H9 (cell line): ENCODE results near the gene NALCN. TPM values are rescaled to one million over a fixed set of nuclear protein-coding genes. Genes with fewer than 3 reads are reported as not detected.

Source experiments
- DNase-seq: peaks from one replicate; pipeline ENCODE4 v3.0.0-alpha.2; 2017
- H2AFZ ChIP-seq: one replicate; pipeline ENCODE4 v1.6.1; 2013; ENCODE audit warnings: mild to moderate bottlenecking, low read length, control low read depth, moderate library complexity
- H2AK5ac ChIP-seq: 2 replicates; pipeline ENCODE4 v1.6.1; 2013; ENCODE audit warnings: low read length, control low read depth, mixed read lengths; ENCODE audit not compliant: insufficient read length
- H2BK120ac ChIP-seq: one replicate; pipeline ENCODE4 v1.6.1; 2013; ENCODE audit warnings: low read depth, mild to moderate bottlenecking, low read length, control low read depth, inconsistent platforms; ENCODE audit not compliant: poor library complexity, severe bottlenecking
- H2BK12ac ChIP-seq: 2 replicates; pipeline ENCODE4 v1.6.1; 2013; ENCODE audit warnings: low read length, control low read depth, mixed read lengths, low read depth; ENCODE audit not compliant: insufficient read length
- H2BK15ac ChIP-seq: 2 replicates; pipeline ENCODE4 v1.6.1; 2013; ENCODE audit warnings: low read depth, low read length, control low read depth
- H2BK20ac ChIP-seq: one replicate; pipeline ENCODE4 v1.6.1; 2013; ENCODE audit warnings: low read depth, mild to moderate bottlenecking, low read length, control low read depth, inconsistent platforms; ENCODE audit not compliant: poor library complexity, severe bottlenecking
- H2BK5ac ChIP-seq: 2 replicates; pipeline ENCODE4 v1.6.1; 2013; ENCODE audit warnings: low read length, control low read depth, mixed read lengths; ENCODE audit not compliant: insufficient read length
- H3K14ac ChIP-seq: 2 replicates; pipeline ENCODE4 v1.6.1; 2013; ENCODE audit warnings: low read length, control low read depth; ENCODE audit not compliant: insufficient read depth
- H3K18ac ChIP-seq: 2 replicates; pipeline ENCODE4 v1.6.1; 2013; ENCODE audit warnings: low read depth, mild to moderate bottlenecking, mixed read lengths, low read length, control low read depth; ENCODE audit not compliant: insufficient read length
- H3K23ac ChIP-seq: 2 replicates; pipeline ENCODE4 v1.6.1; 2013; ENCODE audit warnings: low read length, control low read depth, mixed read lengths, low read depth; ENCODE audit not compliant: insufficient read length
- H3K23me2 ChIP-seq: 2 replicates; pipeline ENCODE4 v1.6.1; 2013; ENCODE audit warnings: low read depth, mild to moderate bottlenecking, mixed read lengths, low read length, control low read depth; ENCODE audit not compliant: insufficient read length, poor library complexity, severe bottlenecking
- H3K27ac ChIP-seq: 2 replicates; pipeline ENCODE4 v1.5.1; 2013; ENCODE audit warnings: low read length, control low read depth, mixed read lengths, low read depth; ENCODE audit not compliant: insufficient read length
- H3K27me3 ChIP-seq: 2 replicates; pipeline ENCODE4 v1.6.1; 2013; ENCODE audit warnings: low read length, control low read depth, inconsistent platforms; ENCODE audit not compliant: insufficient read depth
- H3K4ac ChIP-seq: 2 replicates; pipeline ENCODE4 v1.6.1; 2013; ENCODE audit warnings: low read depth, mild to moderate bottlenecking, control low read depth, inconsistent platforms, low read length, moderate library complexity
- H3K4me1 ChIP-seq: 2 replicates; pipeline ENCODE4 v1.6.1; 2013; ENCODE audit warnings: low read length, control low read depth, inconsistent platforms; ENCODE audit not compliant: insufficient read depth
- H3K4me2 ChIP-seq: 2 replicates; pipeline ENCODE4 v1.6.1; 2013; ENCODE audit warnings: low read length, control low read depth, mixed read lengths; ENCODE audit not compliant: insufficient read length, insufficient read depth
- H3K56ac ChIP-seq: 2 replicates; pipeline ENCODE4 v1.6.1; 2013; ENCODE audit warnings: low read depth, mild to moderate bottlenecking, mixed read lengths, low read length, control low read depth; ENCODE audit not compliant: insufficient read length
- H3K79me1 ChIP-seq: 2 replicates; pipeline ENCODE4 v1.6.1; 2013; ENCODE audit warnings: low read depth, mild to moderate bottlenecking, moderate library complexity, low read length, control low read depth, inconsistent platforms; ENCODE audit not compliant: insufficient read depth, poor library complexity, severe bottlenecking
- H3K79me2 ChIP-seq: 2 replicates; pipeline ENCODE4 v1.6.1; 2013; ENCODE audit warnings: low read length, control low read depth, inconsistent platforms; ENCODE audit not compliant: insufficient read depth
- H3K9ac ChIP-seq: 2 replicates; pipeline ENCODE4 v1.6.1; 2013; ENCODE audit warnings: low read length, control low read depth, mixed read lengths; ENCODE audit not compliant: insufficient read length; ENCODE audit errors: extremely low read depth
- H3K9me3 ChIP-seq: one replicate; pipeline ENCODE4 v1.6.1; 2013; ENCODE audit warnings: low read depth, low read length, inconsistent platforms; ENCODE audit not compliant: control insufficient read depth
- H3T11ph ChIP-seq: one replicate; pipeline ENCODE4 v1.6.1; 2013; ENCODE audit warnings: mild to moderate bottlenecking, low read length, control low read depth, inconsistent platforms
- H4K20me1 ChIP-seq: one replicate; pipeline ENCODE4 v1.6.1; 2013; ENCODE audit not compliant: control insufficient read depth, insufficient read length, insufficient read depth
- H4K5ac ChIP-seq: 2 replicates; pipeline ENCODE4 v1.6.1; 2013; ENCODE audit warnings: low read depth, mild to moderate bottlenecking, mixed read lengths, low read length, control low read depth; ENCODE audit not compliant: insufficient read length
- H4K8ac ChIP-seq: replicated peaks from 2 replicates; pipeline ENCODE4 v1.6.1; 2013; ENCODE audit warnings: low read length, control low read depth, mixed read lengths, low read depth; ENCODE audit not compliant: insufficient read length
- H4K91ac ChIP-seq: 2 replicates; pipeline ENCODE4 v1.6.1; 2013; ENCODE audit warnings: low read depth, mild to moderate bottlenecking, moderate library complexity, mixed read lengths, low read length, control low read depth; ENCODE audit not compliant: insufficient read length
- H3K27ac Mint-ChIP-seq, 3 experiments: 2 replicates in 2 of 3; 3 replicates in 1 of 3; pipeline ENCODE4 v1.8.0; 2020 to 2021; ENCODE audit warnings: mixed read lengths in 3 of 3, mild to moderate bottlenecking in 1 of 3, moderate library complexity in 1 of 3
- H3K27me3 Mint-ChIP-seq: 2 replicates; pipeline ENCODE4 v1.8.0; 2021; ENCODE audit warnings: low read depth, mild to moderate bottlenecking, moderate library complexity, mixed read lengths
- H3K36me3 Mint-ChIP-seq, 3 experiments: 2 replicates in 2 of 3; 3 replicates in 1 of 3; pipeline ENCODE4 v1.8.0; 2020 to 2021; ENCODE audit warnings: low read depth in 3 of 3, mixed read lengths in 3 of 3; ENCODE audit not compliant: insufficient read depth in 1 of 3
- H3K4me1 Mint-ChIP-seq, 2 experiments: 2 replicates each; pipeline ENCODE4 v1.8.0; 2020; ENCODE audit warnings: mixed read lengths in 2 of 2
- H3K4me3 Mint-ChIP-seq, 2 experiments: 2 replicates in 1 of 2; 3 replicates in 1 of 2; pipeline ENCODE4 v1.8.0; 2020 to 2021; ENCODE audit warnings: mild to moderate bottlenecking in 2 of 2, mixed read lengths in 2 of 2, moderate library complexity in 1 of 2
- H3K9me3 Mint-ChIP-seq, 2 experiments: 2 replicates in 1 of 2; 3 replicates in 1 of 2; pipeline ENCODE4 v1.8.0; 2020; ENCODE audit warnings: mild to moderate bottlenecking in 2 of 2, mixed read lengths in 2 of 2, moderate library complexity in 1 of 2
- CTCF ChIP-seq: fragments of 200-600 bp; sonication (generic); conservative IDR thresholded peaks from 3 replicates; pipeline ENCODE4 v1.8.0; 2021; ENCODE audit warnings: antibody characterized with exemption, mild to moderate bottlenecking
- WGBS: extraction: QIAGEN DNeasy Blood & Tissue Kit; methylation state at CpG from one replicate; pipeline ENCODE4 v1.1.7; 2013; ENCODE audit warnings: missing lambda C conversion rate, low lambda C conversion rate, mixed read lengths; ENCODE audit not compliant: insufficient read length; ENCODE audit errors: extremely low coverage; 5-methylcytosine and 5-hydroxymethylcytosine counted together
- total RNA-seq: library from RNA; stranded (reverse); gene quantifications from 2 replicates; pipeline ENCODE4 v1.2.1, GENCODE V29; 2021

Gene NALCN
- total RNA-seq, 1 experiment from 2014 or later = 0.09 TPM

GRCh38 chr13:101179021-101179420 is 237.3 kb downstream of the NALCN start:
- H3K27me3 ChIP-seq = no peaks in the 10 kb centered on the region
- no CpG with 5 or more reads among the region's 4 CpGs for WGBS
- no peak overlapping the region for H2BK15ac ChIP-seq
- no peak overlapping the region for H3K4me2 ChIP-seq
- H3K4ac ChIP-seq = no peak overlapping the region
- H3K4me1 ChIP-seq = no peaks in the 10 kb centered on the region
- no peaks in the 10 kb centered on the region for H3K23me2 ChIP-seq
- no peak overlapping the region for H3T11ph ChIP-seq
- no peak overlapping the region for H4K8ac ChIP-seq
- no peak overlapping the region for H2BK12ac ChIP-seq
- Mint-ChIP-seq H3K9me3 (no peaks in the 10 kb centered on the region), H3K27ac (no peak overlapping the region), H3K4me1 (no peaks in the 10 kb centered on the region), H3K27me3 (no peaks in the 10 kb centered on the region), H3K4me3 (no peak overlapping the region), H3K36me3 (no peaks in the 10 kb centered on the region)
- no peak overlapping the region for H2BK20ac ChIP-seq
- H3K9ac ChIP-seq = no peak overlapping the region
- no peak overlapping the region for H2BK120ac ChIP-seq
- no peak overlapping the region for H4K91ac ChIP-seq
- H2AFZ ChIP-seq = no peak overlapping the region
- no peaks in the 10 kb centered on the region for H4K20me1 ChIP-seq
- no peak overlapping the region for H3K14ac ChIP-seq
- H3K79me1 ChIP-seq = no peaks in the 10 kb centered on the region
- H2BK5ac ChIP-seq = no peak overlapping the region
- no peak overlapping the region for H3K56ac ChIP-seq
- H3K27ac ChIP-seq = no peak overlapping the region
- no peaks in the 10 kb centered on the region for H3K79me2 ChIP-seq
- no peak overlapping the region for H2AK5ac ChIP-seq
- no peak for TF ChIP-seq CTCF
- H3K18ac ChIP-seq = no peak overlapping the region
- H3K23ac ChIP-seq = no peak overlapping the region
- H4K5ac ChIP-seq = no peak overlapping the region
- H3K9me3 ChIP-seq = no peaks in the 10 kb centered on the region
- no peak for DNase-seq
